ENCODE results near the gene NEU3. TPM values are rescaled to one million over a fixed set of nuclear protein-coding genes. Genes with fewer than 3 reads are reported as not detected.
A peak's percentile ranks its signal among the peaks of the same experiment; 100 is the strongest.

NEU3 gene
- total and polyA plus RNA-seq, 7 donors: 1.8 to 26.7 (median 14.0) TPM

DNA sequence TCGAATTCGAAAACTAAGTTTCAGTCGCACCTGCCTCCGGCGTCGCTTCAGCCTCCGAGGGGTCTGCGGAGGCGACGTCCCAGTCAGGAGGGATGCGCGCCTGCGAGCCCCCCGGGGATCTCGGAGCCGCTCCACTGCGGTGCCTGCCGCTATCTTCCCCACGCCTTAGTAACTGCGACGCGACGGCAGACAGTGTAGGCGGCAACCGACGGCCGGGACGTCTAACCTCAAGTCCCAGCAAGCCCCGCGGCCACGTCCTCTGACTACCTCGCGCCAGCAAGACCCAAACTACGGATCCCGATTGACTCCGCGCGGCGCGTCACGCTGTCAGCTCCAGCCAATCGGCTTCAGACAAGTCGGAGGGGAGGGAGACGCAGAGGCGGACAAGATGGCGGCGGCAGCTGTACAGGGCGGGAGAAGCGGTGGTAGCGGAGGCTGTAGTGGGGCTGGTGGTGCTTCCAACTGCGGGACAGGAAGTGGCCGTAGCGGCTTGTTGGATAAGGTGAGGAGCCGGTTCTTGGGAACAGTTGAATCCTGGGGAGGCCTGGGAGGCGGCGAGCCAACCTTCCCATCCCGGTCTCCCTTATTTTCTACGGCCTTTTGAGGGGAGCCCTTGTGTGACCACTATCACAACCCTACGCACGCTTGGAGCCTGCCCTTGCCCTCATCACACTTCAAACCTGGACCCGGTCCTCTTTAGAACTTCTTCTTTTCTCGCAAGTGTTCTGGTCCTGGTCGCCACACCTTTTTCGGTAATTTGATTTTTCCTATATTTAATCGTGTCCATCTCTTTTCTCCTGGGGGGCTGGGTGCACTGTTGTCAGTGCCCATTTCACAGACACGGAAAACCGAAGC lies 39.6 kb upstream of the NEU3 start, which contains the start of the genes SPCS2 and XRRA1:
TSS of gene SPCS2 (plus strand) at position 369 of the 855 bp plus-strand sequence. CDS start at position 389, 20 bp downstream.
TSS of gene XRRA1 (minus strand) at position 194 of the 855 bp plus-strand sequence. CDS start 8,213 bp downstream, outside the sequence.
- ATAC-seq: peak; percentile 99 to 100 (median 100)
- H3K9me3 ChIP-seq: no peaks in the 10 kb centered on the region
- intact Hi-C loops (cut with DNase I): loop anchor here (2.0 to 5.0 kb wide), 3 partner anchors 38 to 63 kb away; partner anchors contain the start of gene NEU3 (in 2 of the 2)
- peaks cover 0 to 21% of the 10 kb centered on the region in 2 donors for H3K36me3 ChIP-seq (ENCODE audit: insufficient read depth in 1 of 2, low read depth in 1 of 2)
- TF ChIP-seq, protein P1, sequence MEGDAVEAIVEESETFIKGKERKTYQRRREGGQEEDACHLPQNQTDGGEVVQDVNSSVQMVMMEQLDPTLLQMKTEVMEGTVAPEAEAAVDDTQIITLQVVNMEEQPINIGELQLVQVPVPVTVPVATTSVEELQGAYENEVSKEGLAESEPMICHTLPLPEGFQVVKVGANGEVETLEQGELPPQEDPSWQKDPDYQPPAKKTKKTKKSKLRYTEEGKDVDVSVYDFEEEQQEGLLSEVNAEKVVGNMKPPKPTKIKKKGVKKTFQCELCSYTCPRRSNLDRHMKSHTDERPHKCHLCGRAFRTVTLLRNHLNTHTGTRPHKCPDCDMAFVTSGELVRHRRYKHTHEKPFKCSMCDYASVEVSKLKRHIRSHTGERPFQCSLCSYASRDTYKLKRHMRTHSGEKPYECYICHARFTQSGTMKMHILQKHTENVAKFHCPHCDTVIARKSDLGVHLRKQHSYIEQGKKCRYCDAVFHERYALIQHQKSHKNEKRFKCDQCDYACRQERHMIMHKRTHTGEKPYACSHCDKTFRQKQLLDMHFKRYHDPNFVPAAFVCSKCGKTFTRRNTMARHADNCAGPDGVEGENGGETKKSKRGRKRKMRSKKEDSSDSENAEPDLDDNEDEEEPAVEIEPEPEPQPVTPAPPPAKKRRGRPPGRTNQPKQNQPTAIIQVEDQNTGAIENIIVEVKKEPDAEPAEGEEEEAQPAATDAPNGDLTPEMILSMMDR (IDR thresholded peaks at IDR 0.05): no peak
- no peaks in the 10 kb centered on the region for H3K27me3 ChIP-seq (ENCODE audit: insufficient read depth in 3 of 3, low read length in 2 of 3)
- peaks cover 24% of the 10 kb centered on the region for H3K4me1 ChIP-seq
- peak; percentile 99 for DNase-seq
- 0 to 1% (median 0%) methylated on average over 63 to 67 of the region's 67 CpGs for WGBS, 3 donors
- peak within 1 kb of the TSS; percentile 84 for H3K4me3 ChIP-seq
- peak within 1 kb of the TSS; percentile 89 for H3K27ac ChIP-seq

DNA sequence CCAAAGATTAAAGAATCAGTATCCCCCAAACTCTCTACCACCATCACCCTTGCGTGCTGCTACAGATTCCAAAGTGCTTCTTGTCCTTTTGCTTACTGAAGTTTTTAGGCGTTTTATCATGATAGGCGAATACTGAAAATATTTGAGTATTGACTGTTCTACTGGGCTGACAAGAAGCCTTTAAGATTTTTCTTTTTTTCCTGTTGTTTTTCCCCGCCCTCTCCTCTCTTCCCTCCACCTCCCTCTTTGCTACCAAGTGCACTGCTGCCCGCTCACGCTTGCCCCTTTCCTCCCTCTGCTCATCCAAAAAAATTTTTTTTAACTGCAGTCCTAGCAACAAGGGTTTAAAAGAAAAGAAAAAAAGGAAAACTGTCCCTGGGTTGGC lies 39.0 kb upstream of the NEU3 start:
- H3K27ac ChIP-seq: peak overlapping the region; percentile 89
- H3K4me3 ChIP-seq: peak overlapping the region; percentile 84
- WGBS, 3 donors: 0 to 4% (median 2%) methylated on average over 6 of the region's 6 CpGs
- intact Hi-C loops (cut with DNase I): loop anchor here (2.0 to 5.0 kb wide), 3 partner anchors 38 to 63 kb away; partner anchors contain the start of gene NEU3 (in 2 of the 2)
- no peaks in the 10 kb centered on the region for H3K27me3 ChIP-seq (ENCODE audit: insufficient read depth in 3 of 3, low read length in 2 of 3)
- ATAC-seq: peak in 1 of 4 donors; percentile 30
- TF ChIP-seq, protein P1 (IDR thresholded peaks at IDR 0.05): no peak
- peaks cover 0 to 16% of the 10 kb centered on the region in 2 donors for H3K36me3 ChIP-seq (ENCODE audit: insufficient read depth in 1 of 2, low read depth in 1 of 2)
- peaks cover 29% of the 10 kb centered on the region for H3K4me1 ChIP-seq
- no peak for DNase-seq
- H3K9me3 ChIP-seq: no peaks in the 10 kb centered on the region

DNA sequence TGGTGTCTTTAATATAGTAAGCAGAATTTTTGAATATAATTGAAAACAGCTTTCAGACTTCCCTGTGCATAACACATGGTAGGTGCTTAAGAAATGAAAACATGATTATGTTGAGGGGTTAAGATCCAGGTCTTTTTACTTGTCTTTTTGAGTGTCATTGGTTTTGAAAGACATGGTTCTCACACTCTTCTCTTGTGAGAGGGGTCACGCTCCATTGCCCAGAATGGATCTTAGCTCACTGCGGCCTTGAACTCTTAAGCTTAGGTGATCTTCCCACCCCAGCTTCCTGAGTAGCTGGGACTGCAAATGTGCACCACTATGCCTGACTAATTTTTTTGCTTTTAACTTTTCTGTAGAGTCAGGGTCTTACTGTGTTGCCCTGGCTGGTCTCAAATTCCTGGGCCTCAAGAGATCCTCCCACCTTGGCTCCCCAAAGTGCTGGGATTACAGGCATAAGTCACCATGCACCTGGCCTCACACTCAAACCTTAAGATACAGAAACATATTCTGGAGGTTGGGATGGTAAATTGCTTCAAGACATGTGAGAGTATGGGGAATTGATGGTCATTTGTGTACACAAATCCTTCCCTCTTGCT lies 38.3 kb upstream of the NEU3 start:
- peak overlapping the region; percentile 84 for H3K4me3 ChIP-seq
- TF ChIP-seq, protein P1 (IDR thresholded peaks at IDR 0.05): no peak
- H3K27me3 ChIP-seq (ENCODE audit: insufficient read depth in 3 of 3, low read length in 2 of 3): no peaks in the 10 kb centered on the region
- H3K27ac ChIP-seq: peak overlapping the region; percentile 89
- ATAC-seq (no peak), DNase-seq (no peak)
- peaks cover 0 to 16% of the 10 kb centered on the region in 2 donors for H3K36me3 ChIP-seq (ENCODE audit: insufficient read depth in 1 of 2, low read depth in 1 of 2)
- peaks cover 29% of the 10 kb centered on the region for H3K4me1 ChIP-seq
- 53 to 76% (median 67%) methylated on average over 2 of the region's 2 CpGs for WGBS, 3 donors
- no peaks in the 10 kb centered on the region for H3K9me3 ChIP-seq
- intact Hi-C loops (cut with DNase I): no loop called here

DNA sequence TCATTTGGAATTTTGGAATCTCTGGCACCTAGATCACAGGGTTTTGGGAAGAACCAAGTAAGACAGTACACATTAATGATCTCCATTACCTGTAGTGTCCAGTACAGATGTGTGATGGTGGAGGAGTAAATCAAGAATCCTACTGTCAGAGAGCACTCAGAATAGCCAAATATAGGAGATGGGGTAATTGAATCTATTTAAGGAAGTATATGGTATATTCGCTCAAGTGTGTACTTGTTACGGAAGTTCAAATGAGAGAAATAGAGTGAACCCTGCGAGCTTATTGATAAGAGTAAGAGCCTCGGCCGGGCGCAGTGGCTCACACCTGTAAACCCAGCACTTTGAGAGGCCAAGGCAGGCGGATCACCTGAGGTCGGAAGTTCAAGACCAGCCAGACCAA lies 37.5 kb upstream of the NEU3 start:
- Histone ChIP-seq H3K27me3 (ENCODE audit: insufficient read depth in 3 of 3, low read length in 2 of 3) (no peaks in the 10 kb centered on the region), H3K27ac (no peak overlapping the region), H3K4me3 (peak overlapping the region; percentile 84), H3K9me3 (no peaks in the 10 kb centered on the region), H3K36me3 (ENCODE audit: insufficient read depth in 1 of 2, low read depth in 1 of 2) (peaks cover 0 to 16% of the 10 kb centered on the region in 2 donors), H3K4me1 (peaks cover 32% of the 10 kb centered on the region)
- no peak for ATAC-seq
- 88 to 96% (median 88%) methylated on average over 8 of the region's 8 CpGs for WGBS, 3 donors
- intact Hi-C loops (cut with DNase I): no loop called here
- TF ChIP-seq, protein P1 (IDR thresholded peaks at IDR 0.05): no peak
- no peak for DNase-seq
